ENCODE data around the gene ZNF469. TPM values are rescaled to one million over a fixed set of nuclear protein-coding genes. Genes with fewer than 3 reads are reported as not detected.

Gene ZNF469
- total and polyA plus RNA-seq, 2 of the 13 experiments (the other 11 are each of a cell fraction or from before 2014, with no cell fraction given): not detected

DNA sequence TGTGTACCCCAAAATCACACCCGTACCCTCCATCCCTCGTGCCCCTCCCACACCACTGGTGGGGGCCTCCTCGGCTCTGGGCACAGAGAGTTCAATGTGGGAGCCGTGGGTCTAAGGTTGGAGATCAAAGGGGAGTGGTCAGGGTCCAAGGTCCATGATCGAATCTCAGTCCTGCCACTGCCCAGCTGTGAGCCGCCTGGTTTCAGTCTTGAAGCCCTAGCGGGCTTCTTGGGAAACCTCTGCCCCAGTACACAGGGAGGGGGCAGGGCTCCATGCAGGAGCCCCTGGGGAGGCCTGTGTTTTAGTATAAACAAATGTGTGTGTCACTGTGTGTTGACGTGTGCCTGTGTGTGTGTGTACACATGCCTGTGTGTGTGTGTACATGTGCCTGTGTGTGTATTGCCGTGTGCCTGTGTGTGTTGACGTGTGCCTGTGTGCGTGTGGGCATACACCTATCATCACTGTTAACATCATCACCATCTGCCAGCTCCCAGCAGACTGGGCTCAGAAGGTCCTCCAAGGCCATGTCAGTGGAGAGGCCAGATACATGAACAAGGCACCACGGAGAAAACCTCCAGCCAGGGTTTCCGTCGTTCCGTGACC lies 26.5 kb upstream of the ZNF469 start:
- H2AFZ ChIP-seq (ENCODE audit: low read length): no peak overlapping the region
- ATAC-seq: no peak
- 55% methylated on average over 14 of the region's 15 CpGs for WGBS (ENCODE audit: low lambda C conversion rate)
- POLR2A ChIA-PET: no interaction called here
- no peaks in the 10 kb centered on the region for H3K36me3 ChIP-seq (replicated peaks in 1 of 2; ENCODE audit: control insufficient read depth in 1 of 2, insufficient read depth in 2 of 2, low read length in 2 of 2)
- intact Hi-C loops (cut with micrococcal nuclease; ENCODE audit: unreplicated experiment): no loop called here
- DNase-seq (ENCODE audit: low spot score): no peak
- TF ChIP-seq, protein P1, sequence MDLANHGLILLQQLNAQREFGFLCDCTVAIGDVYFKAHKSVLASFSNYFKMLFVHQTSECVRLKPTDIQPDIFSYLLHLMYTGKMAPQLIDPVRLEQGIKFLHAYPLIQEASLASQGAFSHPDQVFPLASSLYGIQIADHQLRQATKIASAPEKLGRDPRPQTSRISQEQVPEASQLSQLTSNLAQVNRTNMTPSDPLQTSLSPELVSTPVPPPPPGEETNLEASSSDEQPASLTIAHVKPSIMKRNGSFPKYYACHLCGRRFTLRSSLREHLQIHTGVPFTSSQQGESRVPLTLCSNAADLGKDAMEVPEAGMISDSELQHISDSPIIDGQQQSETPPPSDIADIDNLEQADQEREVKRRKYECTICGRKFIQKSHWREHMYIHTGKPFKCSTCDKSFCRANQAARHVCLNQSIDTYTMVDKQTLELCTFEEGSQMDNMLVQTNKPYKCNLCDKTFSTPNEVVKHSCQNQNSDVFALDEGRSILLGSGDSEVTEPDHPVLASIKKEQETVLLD (CRISPR knock-in tag; IDR thresholded peaks at IDR 0.05; ENCODE audit: low read depth): 0 out of 2 replicates have a peak, but pooled peaks have one; percentile 26
- TF ChIP-seq, protein P2, sequence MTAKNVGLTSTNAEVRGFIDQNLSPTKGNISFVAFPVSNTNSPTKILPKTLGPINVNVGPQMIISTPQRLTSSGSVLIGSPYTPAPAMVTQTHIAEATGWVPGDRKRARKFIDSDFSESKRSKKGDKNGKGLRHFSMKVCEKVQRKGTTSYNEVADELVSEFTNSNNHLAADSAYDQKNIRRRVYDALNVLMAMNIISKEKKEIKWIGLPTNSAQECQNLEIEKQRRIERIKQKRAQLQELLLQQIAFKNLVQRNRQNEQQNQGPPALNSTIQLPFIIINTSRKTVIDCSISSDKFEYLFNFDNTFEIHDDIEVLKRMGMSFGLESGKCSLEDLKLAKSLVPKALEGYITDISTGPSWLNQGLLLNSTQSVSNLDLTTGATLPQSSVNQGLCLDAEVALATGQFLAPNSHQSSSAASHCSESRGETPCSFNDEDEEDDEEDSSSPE (CRISPR knock-in tag; IDR thresholded peaks at IDR 0.05): no peak
- peak; percentile 22; the same call in 1 of the 2 replicates for TF ChIP-seq NCOR1 (IDR thresholded peaks at IDR 0.05; ENCODE audit: borderline replicate concordance, low read length)
- TF ChIP-seq ZNF333 (CRISPR knock-in tag; IDR thresholded peaks at IDR 0.05; ENCODE audit: borderline replicate concordance): no peak
- TF ChIP-seq, protein P3, sequence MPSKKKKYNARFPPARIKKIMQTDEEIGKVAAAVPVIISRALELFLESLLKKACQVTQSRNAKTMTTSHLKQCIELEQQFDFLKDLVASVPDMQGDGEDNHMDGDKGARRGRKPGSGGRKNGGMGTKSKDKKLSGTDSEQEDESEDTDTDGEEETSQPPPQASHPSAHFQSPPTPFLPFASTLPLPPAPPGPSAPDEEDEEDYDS (CRISPR knock-in tag; IDR thresholded peaks at IDR 0.05): no peak
- TF ChIP-seq ATRX (CRISPR knock-in tag; IDR thresholded peaks at IDR 0.05; ENCODE audit: borderline replicate concordance): no peak
- TF ChIP-seq, protein P4, sequence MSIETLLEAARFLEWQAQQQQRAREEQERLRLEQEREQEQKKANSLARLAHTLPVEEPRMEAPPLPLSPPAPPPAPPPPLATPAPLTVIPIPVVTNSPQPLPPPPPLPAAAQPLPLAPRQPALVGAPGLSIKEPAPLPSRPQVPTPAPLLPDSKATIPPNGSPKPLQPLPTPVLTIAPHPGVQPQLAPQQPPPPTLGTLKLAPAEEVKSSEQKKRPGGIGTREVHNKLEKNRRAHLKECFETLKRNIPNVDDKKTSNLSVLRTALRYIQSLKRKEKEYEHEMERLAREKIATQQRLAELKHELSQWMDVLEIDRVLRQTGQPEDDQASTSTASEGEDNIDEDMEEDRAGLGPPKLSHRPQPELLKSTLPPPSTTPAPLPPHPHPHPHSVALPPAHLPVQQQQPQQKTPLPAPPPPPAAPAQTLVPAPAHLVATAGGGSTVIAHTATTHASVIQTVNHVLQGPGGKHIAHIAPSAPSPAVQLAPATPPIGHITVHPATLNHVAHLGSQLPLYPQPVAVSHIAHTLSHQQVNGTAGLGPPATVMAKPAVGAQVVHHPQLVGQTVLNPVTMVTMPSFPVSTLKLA (IDR thresholded peaks at IDR 0.05): peak; percentile 64
- TF ChIP-seq, protein P5, sequence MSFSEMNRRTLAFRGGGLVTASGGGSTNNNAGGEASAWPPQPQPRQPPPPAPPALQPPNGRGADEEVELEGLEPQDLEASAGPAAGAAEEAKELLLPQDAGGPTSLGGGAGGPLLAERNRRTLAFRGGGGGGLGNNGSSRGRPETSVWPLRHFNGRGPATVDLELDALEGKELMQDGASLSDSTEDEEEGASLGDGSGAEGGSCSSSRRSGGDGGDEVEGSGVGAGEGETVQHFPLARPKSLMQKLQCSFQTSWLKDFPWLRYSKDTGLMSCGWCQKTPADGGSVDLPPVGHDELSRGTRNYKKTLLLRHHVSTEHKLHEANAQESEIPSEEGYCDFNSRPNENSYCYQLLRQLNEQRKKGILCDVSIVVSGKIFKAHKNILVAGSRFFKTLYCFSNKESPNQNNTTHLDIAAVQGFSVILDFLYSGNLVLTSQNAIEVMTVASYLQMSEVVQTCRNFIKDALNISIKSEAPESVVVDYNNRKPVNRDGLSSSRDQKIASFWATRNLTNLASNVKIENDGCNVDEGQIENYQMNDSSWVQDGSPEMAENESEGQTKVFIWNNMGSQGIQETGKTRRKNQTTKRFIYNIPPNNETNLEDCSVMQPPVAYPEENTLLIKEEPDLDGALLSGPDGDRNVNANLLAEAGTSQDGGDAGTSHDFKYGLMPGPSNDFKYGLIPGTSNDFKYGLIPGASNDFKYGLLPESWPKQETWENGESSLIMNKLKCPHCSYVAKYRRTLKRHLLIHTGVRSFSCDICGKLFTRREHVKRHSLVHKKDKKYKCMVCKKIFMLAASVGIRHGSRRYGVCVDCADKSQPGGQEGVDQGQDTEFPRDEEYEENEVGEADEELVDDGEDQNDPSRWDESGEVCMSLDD (CRISPR knock-in tag; IDR thresholded peaks at IDR 0.05; ENCODE audit: borderline replicate concordance): no peak
- no peak for TF ChIP-seq ZNF75D (CRISPR knock-in tag; IDR thresholded peaks at IDR 0.05; ENCODE audit: borderline replicate concordance)
- no peak overlapping the region for H3K9ac ChIP-seq (ENCODE audit: insufficient read depth, low read depth, low read length)
- CTCF ChIA-PET (ENCODE audit: low intra/inter-chr PET ratio, low total read pairs): no interaction called here
- no peaks in the 10 kb centered on the region for H3K4me1 ChIP-seq (ENCODE audit: insufficient read depth, low read length)
- H3K4me2 ChIP-seq (ENCODE audit: low read depth, low read length): no peak overlapping the region
- no peak for FAIRE-seq
- no peaks in the 10 kb centered on the region for H3K9me3 ChIP-seq (ENCODE audit: low read length)
- H3K27me3 ChIP-seq (ENCODE audit: control insufficient read depth in 1 of 2, insufficient read depth in 2 of 2, low read length in 2 of 2): peaks cover 3 to 61% of the 10 kb centered on the region in 2 experiments; a peak in 4 of 5 replicates
- no peak overlapping the region for H3K27ac ChIP-seq (ENCODE audit: extremely low read length, insufficient read depth, low read length)
- no peak overlapping the region for H3K4me3 ChIP-seq (replicated peaks in 1 of 3; ENCODE audit: insufficient read depth in 1 of 3, low read depth in 2 of 3, low read length in 3 of 3)
- no peaks in the 10 kb centered on the region for H4K20me1 ChIP-seq (ENCODE audit: insufficient read depth, low read length)
- no TSS peak for BruUV-seq (replicated peaks)
- H3K79me2 ChIP-seq (ENCODE audit: insufficient read depth, low read length): no peaks in the 10 kb centered on the region
- in situ Hi-C loops (cut with HindIII; ENCODE audit: extremely low pct_ligation_motif_present, low pct_unique_long_range_greater_than_20kb): no loop called here
